ENCODE results near the gene CNTNAP2. TPM values are rescaled to one million over a fixed set of nuclear protein-coding genes. Genes with fewer than 3 reads are reported as not detected.

CNTNAP2 gene
- total RNA-seq, 1 experiment from 2014 or later = 42.5 TPM

GRCh38 chr7:148397056-148397455 is 2280.5 kb downstream of the CNTNAP2 start:
- H3K36me3 ChIP-seq (ENCODE audit: control insufficient read depth, insufficient read depth, low read length) = no peaks in the 10 kb centered on the region
- no peak for TF ChIP-seq CTCF (IDR thresholded peaks at IDR 0.05; ENCODE audit: insufficient read depth in 1 of 2, low read depth in 1 of 2, low read length in 1 of 2, severe bottlenecking in 1 of 2, unreplicated experiment in 1 of 2)
- no peak overlapping the region for H3K4me3 Mint-ChIP-seq (ENCODE audit: unreplicated experiment)
- no peaks in the 10 kb centered on the region for H3K4me1 ChIP-seq
- no peak for DNase-seq
- H3K9me3 ChIP-seq = no peaks in the 10 kb centered on the region
- ChIA-PET CTCF (interaction anchor here (0.5 kb wide), 1 partner anchor 11 kb away, joined by 4 read pairs; no protein-coding TSS in a partner anchor), POLR2A (no interaction called here)
- no peak overlapping the region for H3K4me3 ChIP-seq (ENCODE audit: low read depth, low read length)
- BruUV-seq (replicated peaks) = no TSS peak
- H3K27me3 ChIP-seq (replicated peaks; ENCODE audit: control insufficient read depth, insufficient read depth, low read length) = no peaks in the 10 kb centered on the region
- no peak overlapping the region for H3K27ac Mint-ChIP-seq (ENCODE audit: unreplicated experiment)
- H3K27me3 Mint-ChIP-seq (ENCODE audit: insufficient read depth, unreplicated experiment) = no peaks in the 10 kb centered on the region
- H3K4me1 Mint-ChIP-seq (ENCODE audit: low read depth, unreplicated experiment) = no peaks in the 10 kb centered on the region
- H3K36me3 Mint-ChIP-seq (ENCODE audit: insufficient read depth, unreplicated experiment) = peaks cover 4% of the 10 kb centered on the region
- intact Hi-C loops (cut with micrococcal nuclease; ENCODE audit: unreplicated experiment) = no loop called here
- no peaks in the 10 kb centered on the region for H3K9me3 Mint-ChIP-seq (ENCODE audit: unreplicated experiment)

- no peak overlapping the region for H3K4me3 ChIP-seq (ENCODE audit: low read depth, low read length)
- no peaks in the 10 kb centered on the region for H3K9me3 Mint-ChIP-seq (ENCODE audit: unreplicated experiment)
- H3K36me3 Mint-ChIP-seq (ENCODE audit: insufficient read depth, unreplicated experiment) = peaks cover 4% of the 10 kb centered on the region
- no peaks in the 10 kb centered on the region for H3K27me3 Mint-ChIP-seq (ENCODE audit: insufficient read depth, unreplicated experiment)
- H3K27ac Mint-ChIP-seq (ENCODE audit: unreplicated experiment) = no peak overlapping the region
- H3K4me1 Mint-ChIP-seq (ENCODE audit: low read depth, unreplicated experiment) = no peaks in the 10 kb centered on the region
- BruUV-seq (replicated peaks) = no TSS peak
- no peak for TF ChIP-seq CTCF (IDR thresholded peaks at IDR 0.05; ENCODE audit: insufficient read depth in 1 of 2, low read depth in 1 of 2, low read length in 1 of 2, severe bottlenecking in 1 of 2, unreplicated experiment in 1 of 2)
- intact Hi-C loops (cut with micrococcal nuclease; ENCODE audit: unreplicated experiment) = no loop called here
- ChIA-PET POLR2A (no interaction called here), CTCF (interaction anchor here (0.5 kb wide), 1 partner anchor 10 kb away, joined by 4 read pairs; no protein-coding TSS in a partner anchor)
- H3K4me3 Mint-ChIP-seq (ENCODE audit: unreplicated experiment) = no peak overlapping the region
- H3K27me3 ChIP-seq (replicated peaks; ENCODE audit: control insufficient read depth, insufficient read depth, low read length) = no peaks in the 10 kb centered on the region
- no peak for DNase-seq
- H3K9me3 ChIP-seq = no peaks in the 10 kb centered on the region
- no peaks in the 10 kb centered on the region for H3K36me3 ChIP-seq (ENCODE audit: control insufficient read depth, insufficient read depth, low read length)
- no peaks in the 10 kb centered on the region for H3K4me1 ChIP-seq
These were observed 2280.9 kb downstream of the CNTNAP2 start for GRCh38 chr7:148397551-148397950.

GRCh38 chr7:148397985-148398384 is 2281.4 kb downstream of the CNTNAP2 start:
- Histone ChIP-seq H3K9me3 (no peaks in the 10 kb centered on the region), H3K27me3 (replicated peaks; ENCODE audit: control insufficient read depth, insufficient read depth, low read length) (no peaks in the 10 kb centered on the region), H3K4me3 (ENCODE audit: low read depth, low read length) (no peak overlapping the region), H3K36me3 (ENCODE audit: control insufficient read depth, insufficient read depth, low read length) (no peaks in the 10 kb centered on the region), H3K4me1 (no peaks in the 10 kb centered on the region)
- CTCF ChIA-PET = no interaction called here
- POLR2A ChIA-PET = no interaction called here
- peaks cover 4% of the 10 kb centered on the region for H3K36me3 Mint-ChIP-seq (ENCODE audit: insufficient read depth, unreplicated experiment)
- H3K27ac Mint-ChIP-seq (ENCODE audit: unreplicated experiment) = no peak overlapping the region
- no peak overlapping the region for H3K4me3 Mint-ChIP-seq (ENCODE audit: unreplicated experiment)
- no peaks in the 10 kb centered on the region for H3K27me3 Mint-ChIP-seq (ENCODE audit: insufficient read depth, unreplicated experiment)
- no peaks in the 10 kb centered on the region for H3K4me1 Mint-ChIP-seq (ENCODE audit: low read depth, unreplicated experiment)
- H3K9me3 Mint-ChIP-seq (ENCODE audit: unreplicated experiment) = no peaks in the 10 kb centered on the region
- no TSS peak for BruUV-seq (replicated peaks)
- TF ChIP-seq CTCF (IDR thresholded peaks at IDR 0.05; ENCODE audit: insufficient read depth in 1 of 2, low read depth in 1 of 2, low read length in 1 of 2, severe bottlenecking in 1 of 2, unreplicated experiment in 1 of 2) = no peak
- no peak for DNase-seq
- intact Hi-C loops (cut with micrococcal nuclease; ENCODE audit: unreplicated experiment) = no loop called here

All from Caco-2 (cell line).